ENCODE measurements around the gene MRAP.

Gene MRAP

GRCh38 chr21:32321480-32321879 lies 22.8 kb downstream of the MRAP start:
- H3K36me3 Mint-ChIP-seq (ENCODE audit: low read depth) = peaks cover 100% of the 10 kb centered on the region
- H3K4me3 Mint-ChIP-seq = no peak overlapping the region
- intact Hi-C loops (cut with micrococcal nuclease) = no loop called here
- H3K27ac Mint-ChIP-seq = no peak overlapping the region
- H3K9me3 Mint-ChIP-seq = no peaks in the 10 kb centered on the region
- no peaks in the 10 kb centered on the region for H3K27me3 Mint-ChIP-seq
- no peaks in the 10 kb centered on the region for H3K4me1 Mint-ChIP-seq (ENCODE audit: low read depth)

GRCh38 chr21:32322103-32322502 lies 23.4 kb downstream of the MRAP start:
- intact Hi-C loops (cut with micrococcal nuclease) = no loop called here
- Mint-ChIP-seq H3K27me3 (no peaks in the 10 kb centered on the region), H3K9me3 (no peaks in the 10 kb centered on the region), H3K27ac (no peak overlapping the region), H3K4me3 (no peak overlapping the region), H3K36me3 (ENCODE audit: low read depth) (peaks cover 100% of the 10 kb centered on the region), H3K4me1 (ENCODE audit: low read depth) (no peaks in the 10 kb centered on the region)

- intact Hi-C loops (cut with micrococcal nuclease) = no loop called here
- Mint-ChIP-seq H3K4me1 (ENCODE audit: low read depth) (no peaks in the 10 kb centered on the region), H3K9me3 (no peaks in the 10 kb centered on the region), H3K27ac (no peak overlapping the region), H3K36me3 (ENCODE audit: low read depth) (peaks cover 100% of the 10 kb centered on the region), H3K4me3 (no peak overlapping the region), H3K27me3 (no peaks in the 10 kb centered on the region)
These were observed 24.0 kb downstream of the MRAP start for GRCh38 chr21:32322676-32323075.

- Mint-ChIP-seq H3K4me3 (no peak overlapping the region), H3K36me3 (ENCODE audit: low read depth) (peaks cover 100% of the 10 kb centered on the region), H3K27ac (no peak overlapping the region), H3K27me3 (no peaks in the 10 kb centered on the region), H3K4me1 (ENCODE audit: low read depth) (no peaks in the 10 kb centered on the region), H3K9me3 (no peaks in the 10 kb centered on the region)
- intact Hi-C loops (cut with micrococcal nuclease) = no loop called here
These were observed 27.1 kb downstream of the MRAP start for GRCh38 chr21:32325706-32326105.

GRCh38 chr21:32328595-32328994 lies 29.9 kb downstream of the MRAP start:
- no peaks in the 10 kb centered on the region for H3K9me3 Mint-ChIP-seq
- H3K4me1 Mint-ChIP-seq (ENCODE audit: low read depth) = no peaks in the 10 kb centered on the region
- peaks cover 100% of the 10 kb centered on the region for H3K36me3 Mint-ChIP-seq (ENCODE audit: low read depth)
- intact Hi-C loops (cut with micrococcal nuclease) = no loop called here
- no peak overlapping the region for H3K27ac Mint-ChIP-seq
- H3K4me3 Mint-ChIP-seq = no peak overlapping the region
- H3K27me3 Mint-ChIP-seq = no peaks in the 10 kb centered on the region

GRCh38 chr21:32329331-32329730 lies 30.7 kb downstream of the MRAP start:
- intact Hi-C loops (cut with micrococcal nuclease) = no loop called here
- H3K27ac Mint-ChIP-seq = no peak overlapping the region
- H3K9me3 Mint-ChIP-seq = no peaks in the 10 kb centered on the region
- no peaks in the 10 kb centered on the region for H3K27me3 Mint-ChIP-seq
- H3K36me3 Mint-ChIP-seq (ENCODE audit: low read depth) = peaks cover 100% of the 10 kb centered on the region
- H3K4me3 Mint-ChIP-seq = no peak overlapping the region
- no peaks in the 10 kb centered on the region for H3K4me1 Mint-ChIP-seq (ENCODE audit: low read depth)

GRCh38 chr21:32329776-32330175 lies 31.1 kb downstream of the MRAP start:
- intact Hi-C loops (cut with micrococcal nuclease) = no loop called here
- no peaks in the 10 kb centered on the region for H3K27me3 Mint-ChIP-seq
- no peak overlapping the region for H3K4me3 Mint-ChIP-seq
- no peaks in the 10 kb centered on the region for H3K4me1 Mint-ChIP-seq (ENCODE audit: low read depth)
- no peak overlapping the region for H3K27ac Mint-ChIP-seq
- no peaks in the 10 kb centered on the region for H3K9me3 Mint-ChIP-seq
- peaks cover 100% of the 10 kb centered on the region for H3K36me3 Mint-ChIP-seq (ENCODE audit: low read depth)

- Mint-ChIP-seq H3K4me1 (ENCODE audit: low read depth) (no peaks in the 10 kb centered on the region), H3K27me3 (no peaks in the 10 kb centered on the region), H3K27ac (no peak overlapping the region), H3K9me3 (no peaks in the 10 kb centered on the region), H3K36me3 (ENCODE audit: low read depth) (peaks cover 100% of the 10 kb centered on the region), H3K4me3 (no peak overlapping the region)
- intact Hi-C loops (cut with micrococcal nuclease) = no loop called here
These were observed 32.2 kb downstream of the MRAP start for GRCh38 chr21:32330784-32331311.

GRCh38 chr21:32331444-32332305 lies 33.0 kb downstream of the MRAP start:
- H3K4me1 Mint-ChIP-seq (ENCODE audit: low read depth) = no peaks in the 10 kb centered on the region
- peaks cover 100% of the 10 kb centered on the region for H3K36me3 Mint-ChIP-seq (ENCODE audit: low read depth)
- H3K9me3 Mint-ChIP-seq = no peaks in the 10 kb centered on the region
- no peaks in the 10 kb centered on the region for H3K27me3 Mint-ChIP-seq
- H3K27ac Mint-ChIP-seq = no peak overlapping the region
- H3K4me3 Mint-ChIP-seq = no peak overlapping the region
- intact Hi-C loops (cut with micrococcal nuclease) = no loop called here

- Mint-ChIP-seq H3K4me3 (no peak overlapping the region), H3K27ac (no peak overlapping the region), H3K27me3 (no peaks in the 10 kb centered on the region), H3K4me1 (ENCODE audit: low read depth) (no peaks in the 10 kb centered on the region), H3K9me3 (no peaks in the 10 kb centered on the region), H3K36me3 (ENCODE audit: low read depth) (peaks cover 100% of the 10 kb centered on the region)
- intact Hi-C loops (cut with micrococcal nuclease) = no loop called here
These were observed 33.9 kb downstream of the MRAP start for GRCh38 chr21:32332463-32332951.

GRCh38 chr21:32333953-32334673 lies 35.5 kb downstream of the MRAP start:
- Mint-ChIP-seq H3K27ac (no peak overlapping the region), H3K4me1 (ENCODE audit: low read depth) (no peaks in the 10 kb centered on the region), H3K27me3 (no peaks in the 10 kb centered on the region), H3K9me3 (no peaks in the 10 kb centered on the region), H3K36me3 (ENCODE audit: low read depth) (peaks cover 100% of the 10 kb centered on the region), H3K4me3 (no peak overlapping the region)
- intact Hi-C loops (cut with micrococcal nuclease) = no loop called here

GRCh38 chr21:32334980-32335531 lies 36.4 kb downstream of the MRAP start:
- Mint-ChIP-seq H3K27ac (no peak overlapping the region), H3K4me3 (no peak overlapping the region), H3K9me3 (no peaks in the 10 kb centered on the region), H3K4me1 (ENCODE audit: low read depth) (no peaks in the 10 kb centered on the region), H3K27me3 (no peaks in the 10 kb centered on the region), H3K36me3 (ENCODE audit: low read depth) (peaks cover 100% of the 10 kb centered on the region)
- intact Hi-C loops (cut with micrococcal nuclease) = no loop called here

GRCh38 chr21:32335601-32336575 lies 37.2 kb downstream of the MRAP start:
- no peak overlapping the region for H3K27ac Mint-ChIP-seq
- no peaks in the 10 kb centered on the region for H3K4me1 Mint-ChIP-seq (ENCODE audit: low read depth)
- H3K4me3 Mint-ChIP-seq = no peak overlapping the region
- intact Hi-C loops (cut with micrococcal nuclease) = no loop called here
- no peaks in the 10 kb centered on the region for H3K9me3 Mint-ChIP-seq
- peaks cover 100% of the 10 kb centered on the region for H3K36me3 Mint-ChIP-seq (ENCODE audit: low read depth)
- H3K27me3 Mint-ChIP-seq = no peaks in the 10 kb centered on the region

Measured in dendritic cell treated with granulocyte-macrophage colony-stimulating factor and Interleukin-4, amounts not matched to agents 40 ng/mL and 50 ng/mL, for 4 days (primary cell).